Body of pancreas (tissue), 4 donors: Measurements from ENCODE around the gene UNC93A. TPM values are rescaled to one million over a fixed set of nuclear protein-coding genes. Genes with fewer than 3 reads are reported as not detected.
"Not testable (repeated sequence)": the region's sequence is repeated elsewhere in the genome, so short reads cannot be mapped to it uniquely, and the experiment has no call there.

ENCODE experiments used
- ATAC-seq: fragments of 150-250 bp; one replicate; pipeline ENCODE4 v1.9.1; 2016
- DNase-seq, 4 donors: peaks; one replicate each; pipeline ENCODE4 v3.0.0-alpha.2; 2019
- H3K27ac ChIP-seq, 4 donors: fragments of 200-600 bp; sonication (generic); 1 replicate in 3 of 4; 2 replicates in 1 of 4; pipeline versions ENCODE4 v1.5.1 to v1.6.1; 2016 to 2019; ENCODE audit warnings: mild to moderate bottlenecking in 1 of 4, mixed read lengths in 1 of 4, moderate library complexity in 1 of 4
- H3K27me3 ChIP-seq, 2 donors: fragments of 200-600 bp; sonication (generic); one replicate each; pipeline ENCODE4 v1.6.0; 2016; ENCODE audit warnings: mild to moderate bottlenecking in 1 of 2
- H3K36me3 ChIP-seq, 2 donors: fragments of 200-600 bp; sonication (generic); replicated peaks in 1 of 2; 2 replicates each; pipeline ENCODE4 v1.5.1; 2016; ENCODE audit warnings: low read depth in 2 of 2; ENCODE audit not compliant: insufficient read depth in 1 of 2
- H3K4me1 ChIP-seq: fragments of 200-600 bp; sonication (generic); one replicate; pipeline ENCODE4 v1.6.0; 2016
- H3K4me3 ChIP-seq, 2 donors: fragments of 200-600 bp; sonication (generic); 1 replicate in 1 of 2; 2 replicates in 1 of 2; pipeline ENCODE4 v1.5.1; 2016 to 2019
- H3K9me3 ChIP-seq, 3 donors: fragments of 200-600 bp; sonication (generic); 1 replicate in 2 of 3; 2 replicates in 1 of 3; pipeline ENCODE4 v1.5.1; 2016
- CTCF ChIP-seq, 7 experiments: fragments of 450-650 bp in 4 of 7; fragments of 200-600 bp in 3 of 7; sonication (generic) in 3 of 7; IDR thresholded peaks; one replicate each; pipeline ENCODE4 v1.5.1; 2016 to 2019; ENCODE audit warnings: antibody characterized with exemption in 7 of 7
- POLR2A ChIP-seq, 3 donors: fragments of 450-650 bp; IDR thresholded peaks; one replicate each; pipeline ENCODE4 v1.6.1; 2016; ENCODE audit warnings: antibody characterized with exemption in 3 of 3, mild to moderate bottlenecking in 2 of 3
- WGBS, 2 donors: methylation state at CpG; one replicate each; pipeline ENCODE4 v1.1.5; 2017; 5-methylcytosine and 5-hydroxymethylcytosine counted together
- intact Hi-C: fragments of 100-400 bp; cut with DNase I; formaldehyde crosslinking; loops from one replicate; pipeline ENCODE4 v1.15.1; 2023
- total RNA-seq, 2 donors: library from RNA; depleted of rRNA; stranded (reverse); fragments of >200 nt; gene quantifications; one replicate each; pipeline ENCODE4 v1.1.0, GENCODE V29; 2016

The UNC93A gene
- total RNA-seq, 2 donors from 2014 or later = not detected

GRCh38 chr6:167276772-167277533 is 14.2 kb upstream of the UNC93A start:
- H3K27me3 ChIP-seq = no peaks in the 10 kb centered on the region
- WGBS, 2 donors = 68 to 72% methylated on average over 9 to 12 of the region's 13 CpGs
- H3K9me3 ChIP-seq = no peaks in the 10 kb centered on the region
- H3K4me3 ChIP-seq = no peak overlapping the region
- H3K36me3 ChIP-seq = no peaks in the 10 kb centered on the region
- intact Hi-C loops = no loop called here
- DNase-seq (no peak), ATAC-seq (no peak)
- TF ChIP-seq POLR2A (IDR thresholded peaks at IDR 0.05) (no peak), CTCF (IDR thresholded peaks at IDR 0.05) (no peak)
- no peak overlapping the region for H3K27ac ChIP-seq
- no peaks in the 10 kb centered on the region for H3K4me1 ChIP-seq

GRCh38 chr6:167278173-167278940 is 12.8 kb upstream of the UNC93A start:
- H3K27me3 ChIP-seq, intact Hi-C loops, H3K9me3 ChIP-seq, DNase-seq, H3K4me3 ChIP-seq, H3K36me3 ChIP-seq, ATAC-seq, H3K4me1 ChIP-seq, H3K27ac ChIP-seq: not testable (repeated sequence)
- 74 to 77% methylated on average over 13 to 15 of the region's 16 CpGs for WGBS, 2 donors

- TF ChIP-seq POLR2A (IDR thresholded peaks at IDR 0.05) (no peak), CTCF (IDR thresholded peaks at IDR 0.05) (no peak)
- no peak for ATAC-seq
- no peaks in the 10 kb centered on the region for H3K36me3 ChIP-seq
- H3K9me3 ChIP-seq = no peaks in the 10 kb centered on the region
- no peaks in the 10 kb centered on the region for H3K4me1 ChIP-seq
- intact Hi-C loops = no loop called here
- DNase-seq = no peak
- WGBS, 2 donors = 71 to 76% methylated on average over 3 of the region's 3 CpGs
- no peaks in the 10 kb centered on the region for H3K27me3 ChIP-seq
- no peak overlapping the region for H3K4me3 ChIP-seq
- no peak overlapping the region for H3K27ac ChIP-seq
These were observed 11.2 kb upstream of the UNC93A start for GRCh38 chr6:167279766-167280446.

GRCh38 chr6:167280466-167280865 is 10.6 kb upstream of the UNC93A start:
- H3K27ac ChIP-seq, ATAC-seq, H3K9me3 ChIP-seq, DNase-seq, H3K4me3 ChIP-seq, H3K36me3 ChIP-seq, H3K4me1 ChIP-seq, H3K27me3 ChIP-seq, intact Hi-C loops: not testable (repeated sequence)
- WGBS, 2 donors = 60 to 66% methylated on average over 5 of the region's 5 CpGs

- Histone ChIP-seq H3K27me3 (no peaks in the 10 kb centered on the region), H3K9me3 (no peaks in the 10 kb centered on the region), H3K4me1 (no peaks in the 10 kb centered on the region), H3K27ac (no peak overlapping the region), H3K4me3 (no peak overlapping the region), H3K36me3 (no peaks in the 10 kb centered on the region)
- intact Hi-C loops = no loop called here
- DNase-seq (no peak), ATAC-seq (no peak)
- TF ChIP-seq CTCF (IDR thresholded peaks at IDR 0.05) (no peak), POLR2A (IDR thresholded peaks at IDR 0.05) (no peak)
These were observed 8.9 kb upstream of the UNC93A start for GRCh38 chr6:167282165-167282564.

- H3K4me3 ChIP-seq, H3K4me1 ChIP-seq, ATAC-seq, DNase-seq, intact Hi-C loops, H3K27me3 ChIP-seq, H3K9me3 ChIP-seq, H3K27ac ChIP-seq, H3K36me3 ChIP-seq: not testable (repeated sequence)
- WGBS, 2 donors = 86% methylated on average over 13 of the region's 13 CpGs; no CpG with 5 or more reads in 1 of the 2 donors
These were observed 6.5 kb upstream of the UNC93A start for GRCh38 chr6:167284565-167284964.
